IMR-90 (cell line): ENCODE results near the gene ADAMTS8. TPM values are rescaled to one million over a fixed set of nuclear protein-coding genes. Genes with fewer than 3 reads are reported as not detected.

ENCODE experiments used
- ATAC-seq: fragments of 200-7000 bp; cut with Tn5 transposase; 2 replicates; pipeline ENCODE4 v1.9.1; 2020; ENCODE audit warnings: low read depth, mild to moderate bottlenecking, moderate library complexity
- BruUV-seq: library from RNA; stranded (reverse); fragments of 400-500 nt; replicated peaks from 2 replicates; lab custom pipeline; 2021; lab: Mats Ljungman, UMichigan
- CTCF ChIA-PET: fragments of 300-600 bp; formaldehyde crosslinking; extraction: SDS; loops from one replicate; lab custom pipeline; 2021; ENCODE audit warnings: antibody characterized with exemption; lab: Yijun Ruan, JAX
- POLR2A ChIA-PET: fragments of 300-600 bp; sonication (Branson Sonifier 250); formaldehyde crosslinking; loops from one replicate; lab custom pipeline; 2022; ENCODE audit warnings: antibody characterized with exemption; ENCODE audit not compliant: unreplicated experiment; lab: Charles Lee
- DNase-seq: peaks from one replicate; pipeline ENCODE4 v3.0.0; 2013
- H2AFZ ChIP-seq: replicated peaks from 2 replicates; pipeline ENCODE3; 2013; ENCODE audit warnings: low read length, mild to moderate bottlenecking; ENCODE audit not compliant: poor library complexity
- H2AK5ac ChIP-seq: 2 replicates; pipeline ENCODE4 v1.6.1; 2013; ENCODE audit warnings: low read depth, low read length, inconsistent platforms
- H2AK9ac ChIP-seq: replicated peaks from 2 replicates; pipeline ENCODE3; 2013; ENCODE audit warnings: mild to moderate bottlenecking, low read depth, low read length, moderate library complexity; ENCODE audit not compliant: poor library complexity
- H2BK120ac ChIP-seq: 2 replicates; pipeline ENCODE4 v1.6.1; 2013; ENCODE audit warnings: low read depth, low read length, inconsistent platforms
- H2BK15ac ChIP-seq: 3 replicates; pipeline ENCODE4 v1.6.1; 2013; ENCODE audit warnings: low read depth, low read length, inconsistent platforms
- H2BK20ac ChIP-seq: 2 replicates; pipeline ENCODE4 v1.6.1; 2013; ENCODE audit warnings: low read depth, mild to moderate bottlenecking, inconsistent platforms, low read length, moderate library complexity
- H2BK5ac ChIP-seq: 2 replicates; pipeline ENCODE4 v1.6.1; 2013; ENCODE audit warnings: mild to moderate bottlenecking, low read depth, low read length, inconsistent platforms; ENCODE audit not compliant: poor library complexity, severe bottlenecking
- H3K14ac ChIP-seq: replicated peaks from 2 replicates; pipeline ENCODE4 v1.6.1; 2013; ENCODE audit warnings: low read depth, low read length, inconsistent platforms
- H3K18ac ChIP-seq: 2 replicates; pipeline ENCODE4 v1.6.1; 2013; ENCODE audit warnings: low read depth, low read length, control low read depth
- H3K23ac ChIP-seq: 2 replicates; pipeline ENCODE4 v1.6.1; 2013; ENCODE audit warnings: low read depth, low read length, inconsistent platforms
- H3K27ac ChIP-seq: 2 replicates; pipeline ENCODE4 v1.5.1; 2013; ENCODE audit warnings: mild to moderate bottlenecking, control low read depth, low read length; ENCODE audit not compliant: insufficient read depth
- H3K27me3 ChIP-seq: 2 replicates; pipeline ENCODE4 v1.6.1; 2013; ENCODE audit warnings: low read length; ENCODE audit not compliant: control insufficient read depth, insufficient read depth
- H3K36me3 ChIP-seq: 2 replicates; pipeline ENCODE4 v1.6.1; 2013; ENCODE audit warnings: low read length, mixed read lengths; ENCODE audit not compliant: control insufficient read depth, insufficient read depth
- H3K4ac ChIP-seq: 2 replicates; pipeline ENCODE4 v1.6.1; 2013; ENCODE audit warnings: low read depth, low read length, inconsistent platforms
- H3K4me1 ChIP-seq: 2 replicates; pipeline ENCODE4 v1.6.1; 2013; ENCODE audit warnings: low read length, mixed read lengths; ENCODE audit not compliant: control insufficient read depth, insufficient read depth
- H3K4me2 ChIP-seq: 2 replicates; pipeline ENCODE4 v1.6.1; 2013; ENCODE audit warnings: low read depth, mild to moderate bottlenecking, control low read depth, low read length, moderate library complexity
- H3K4me3 ChIP-seq: 2 replicates; pipeline ENCODE4 v1.5.1; 2013; ENCODE audit warnings: low read depth, mild to moderate bottlenecking, control low read depth, low read length, moderate library complexity; ENCODE audit not compliant: insufficient read depth
- H3K56ac ChIP-seq: 2 replicates; pipeline ENCODE4 v1.6.1; 2013; ENCODE audit warnings: low read length, inconsistent platforms; ENCODE audit not compliant: insufficient read depth; ENCODE audit errors: extremely low read depth
- H3K79me1 ChIP-seq, 2 experiments: 2 replicates each; pipeline ENCODE4 v1.6.1; 2013; ENCODE audit warnings: low read length in 2 of 2, inconsistent platforms in 1 of 2, low read depth in 1 of 2
- H3K9ac ChIP-seq: 2 replicates; pipeline ENCODE4 v1.6.1; 2013; ENCODE audit warnings: low read depth, low read length, control low read depth
- H3K9me1 ChIP-seq: 2 replicates; pipeline ENCODE4 v1.6.1; 2013; ENCODE audit warnings: low read length, inconsistent platforms; ENCODE audit not compliant: insufficient read depth
- H3K9me3 ChIP-seq: 2 replicates; pipeline ENCODE4 v1.6.1; 2013; ENCODE audit warnings: low read length; ENCODE audit not compliant: control insufficient read depth, insufficient read depth
- H4K20me1 ChIP-seq: 2 replicates; pipeline ENCODE4 v1.6.1; 2013; ENCODE audit warnings: low read length, inconsistent platforms; ENCODE audit not compliant: insufficient read depth
- H4K5ac ChIP-seq: 2 replicates; pipeline ENCODE4 v1.6.1; 2013; ENCODE audit warnings: mild to moderate bottlenecking, low read depth, low read length, control low read depth
- H4K8ac ChIP-seq, 2 experiments: 2 replicates each; pipeline ENCODE4 v1.6.1; 2013; ENCODE audit warnings: low read depth in 2 of 2, low read length in 2 of 2, control low read depth in 1 of 2, inconsistent platforms in 1 of 2
- H4K91ac ChIP-seq: 2 replicates; pipeline ENCODE4 v1.6.1; 2013; ENCODE audit warnings: low read depth, low read length, inconsistent platforms; ENCODE audit not compliant: insufficient read depth
- BHLHE40 ChIP-seq: fragments of 150-350 bp; IDR thresholded peaks from 2 replicates; pipeline ENCODE4 v1.6.1; 2016; ENCODE audit warnings: mild to moderate bottlenecking, low read depth, low read length
- CHD1 ChIP-seq: IDR thresholded peaks from 2 replicates; pipeline ENCODE4 v1.6.1; 2012; ENCODE audit warnings: low read depth, low read length, improper control_type of control experiment
- FOS ChIP-seq: fragments of 150-350 bp; IDR thresholded peaks from 2 replicates; pipeline ENCODE4 v1.6.1; 2016; ENCODE audit warnings: low read depth, low read length
- MAFK ChIP-seq: IDR thresholded peaks from 2 replicates; pipeline ENCODE4 v1.6.1; 2012; ENCODE audit warnings: low read depth, low read length, improper control_type of control experiment
- MAZ ChIP-seq: IDR thresholded peaks from 2 replicates; pipeline ENCODE4 v1.6.1; 2012; ENCODE audit warnings: low read depth, mild to moderate bottlenecking, low read length, improper control_type of control experiment, moderate library complexity, borderline replicate concordance
- MXI1 ChIP-seq: IDR thresholded peaks from 2 replicates; pipeline ENCODE4 v1.6.1; 2012; ENCODE audit warnings: low read depth, mild to moderate bottlenecking, low read length, moderate library complexity, borderline replicate concordance
- NFE2L2 ChIP-seq: fragments of 150-350 bp; IDR thresholded peaks from 2 replicates; pipeline ENCODE4 v1.6.1; 2016; ENCODE audit warnings: low read depth, mild to moderate bottlenecking, low read length
- POLR2A ChIP-seq: IDR thresholded peaks from 2 replicates; pipeline ENCODE4 v1.6.1; 2012; ENCODE audit warnings: mild to moderate bottlenecking, low read depth, low read length
- RAD21 ChIP-seq: IDR thresholded peaks from 2 replicates; pipeline ENCODE4 v1.6.1; 2012; ENCODE audit warnings: low read length, improper control_type of control experiment
- RCOR1 ChIP-seq: IDR thresholded peaks from 2 replicates; pipeline ENCODE4 v1.6.1; 2012; ENCODE audit warnings: mild to moderate bottlenecking, low read length, improper control_type of control experiment; ENCODE audit not compliant: insufficient replicate concordance
- RFX5 ChIP-seq: IDR thresholded peaks from 2 replicates; pipeline ENCODE4 v1.8.0; 2012; ENCODE audit warnings: low read depth, mild to moderate bottlenecking, low read length, moderate library complexity
- SMC3 ChIP-seq: fragments of 150-350 bp; IDR thresholded peaks from 2 replicates; pipeline ENCODE4 v1.6.1; 2016; ENCODE audit warnings: low read depth, mild to moderate bottlenecking, antibody characterized with exemption, low read length, moderate library complexity
- USF2 ChIP-seq: fragments of 150-350 bp; IDR thresholded peaks from 2 replicates; pipeline ENCODE4 v1.6.1; 2017; ENCODE audit warnings: mild to moderate bottlenecking, antibody characterized with exemption, low read length, low read depth
- dilution Hi-C: fragments of 300-500 bp; cut with HindIII; formaldehyde crosslinking; loops from one replicate; pipeline ENCODE4 v1.14.3; 2018; ENCODE audit warnings: low sequenced_read_pairs; ENCODE audit not compliant: unreplicated experiment
- in situ Hi-C: fragments of 300-500 bp; cut with MboI; formaldehyde crosslinking; loops from 3 replicates; pipeline ENCODE4 v1.14.3; 2019; ENCODE audit warnings: low sequenced_read_pairs, inconsistent platforms, mixed read lengths
- intact Hi-C: fragments of 100-400 bp; cut with micrococcal nuclease; formaldehyde crosslinking; loops from 2 replicates; pipeline ENCODE4 v1.10.0; 2022
- polyA plus RNA-seq, 3 experiments: library from polyadenylated mRNA; depleted of rRNA; stranded (reverse); fragments of >200 nt; gene quantifications; 2 replicates each; pipeline ENCODE4 v1.2.3, GENCODE V29; 2012; ENCODE audit warnings: low replicate concordance in 1 of 3
- total RNA-seq: library from RNA; depleted of rRNA; stranded (reverse); fragments of >200 nt; gene quantifications from 2 replicates; pipeline ENCODE4 v1.2.3, GENCODE V29; 2012; rRNA removed

ADAMTS8 gene
- total and polyA plus RNA-seq, 2 of the 4 experiments (the other 2 are of a cell fraction): under 0.01 to 0.60 TPM

GRCh38 chr11:130358398-130358797, 70.0 kb downstream of the ADAMTS8 start:
- Histone ChIP-seq H2AFZ (no peak overlapping the region), H4K20me1 (no peaks in the 10 kb centered on the region), H2BK120ac (no peak overlapping the region), H3K4ac (no peak overlapping the region), H2BK5ac (no peak overlapping the region), H3K18ac (no peak overlapping the region), H3K14ac (no peak overlapping the region), H3K27ac (no peak overlapping the region), H3K9me1 (no peaks in the 10 kb centered on the region), H3K36me3 (no peaks in the 10 kb centered on the region), H2AK9ac (no peak overlapping the region), H3K4me2 (no peak overlapping the region), H3K79me1 (no peaks in the 10 kb centered on the region), H2AK5ac (no peak overlapping the region), H2BK20ac (no peak overlapping the region), H2BK15ac (no peak overlapping the region), H3K4me3 (no peak overlapping the region), H3K9me3 (no peaks in the 10 kb centered on the region), H3K56ac (no peak overlapping the region), H3K27me3 (peaks cover 4% of the 10 kb centered on the region; the same call in 1 of the 2 replicates), H3K9ac (no peak overlapping the region), H4K91ac (no peak overlapping the region), H3K4me1 (no peaks in the 10 kb centered on the region), H4K5ac (no peak overlapping the region), H3K23ac (no peak overlapping the region), H4K8ac (no peak overlapping the region)
- POLR2A ChIA-PET: no interaction called here
- BruUV-seq: no TSS peak
- ATAC-seq: no peak
- CTCF ChIA-PET: no interaction called here
- no peak for DNase-seq
- intact Hi-C loops (no loop called here), dilution Hi-C loops (no loop called here), in situ Hi-C loops (no loop called here)
- no peak for TF ChIP-seq RAD21
- no peak for TF ChIP-seq NFE2L2
- TF ChIP-seq USF2: no peak
- TF ChIP-seq MAZ: no peak
- no peak for TF ChIP-seq POLR2A
- TF ChIP-seq MXI1: no peak
- no peak for TF ChIP-seq MAFK
- TF ChIP-seq SMC3: no peak
- TF ChIP-seq FOS: no peak
- TF ChIP-seq BHLHE40: no peak
- no peak for TF ChIP-seq CHD1
- TF ChIP-seq RCOR1: no peak
- no peak for TF ChIP-seq RFX5

Other genes with a start within 250 kb of the ADAMTS8 start
- 19.4 and 23.3 TPM in 2 replicates for gene ZBTB44, start 113.7 kb downstream of the ADAMTS8 start, total RNA-seq
- gene ZBTB44, start 113.7 kb downstream of the ADAMTS8 start, polyA plus RNA-seq (2012; rRNA removed): 5.2 and 6.9 TPM in 2 replicates
- gene ADAMTS15, start 20.0 kb upstream of the ADAMTS8 start, total RNA-seq: 3.0 and 3.1 TPM in 2 replicates
- 4.7 and 5.0 TPM in 2 replicates for gene ADAMTS15, start 20.0 kb upstream of the ADAMTS8 start, polyA plus RNA-seq (2012; rRNA removed)